Lower leg skin (tissue), 3 donors: ENCODE measurements around the gene RHOF.
A peak's percentile ranks its signal among the peaks of the same experiment; 100 is the strongest.

ENCODE experiments used
- POLR2A ChIP-seq, 2 donors: fragments of 450-650 bp; IDR thresholded peaks; one replicate each; pipeline ENCODE4 v1.6.1; 2016 to 2017; ENCODE audit warnings: antibody characterized with exemption in 2 of 2, mild to moderate bottlenecking in 1 of 2, moderate library complexity in 1 of 2
- TF ChIP-seq, protein P1 (sequence below), 3 donors: fragments of 450-650 bp; IDR thresholded peaks; one replicate each; pipeline ENCODE4 v1.5.1; 2016; ENCODE audit warnings: antibody characterized with exemption in 3 of 3, mild to moderate bottlenecking in 3 of 3, moderate library complexity in 2 of 3

DNA sequence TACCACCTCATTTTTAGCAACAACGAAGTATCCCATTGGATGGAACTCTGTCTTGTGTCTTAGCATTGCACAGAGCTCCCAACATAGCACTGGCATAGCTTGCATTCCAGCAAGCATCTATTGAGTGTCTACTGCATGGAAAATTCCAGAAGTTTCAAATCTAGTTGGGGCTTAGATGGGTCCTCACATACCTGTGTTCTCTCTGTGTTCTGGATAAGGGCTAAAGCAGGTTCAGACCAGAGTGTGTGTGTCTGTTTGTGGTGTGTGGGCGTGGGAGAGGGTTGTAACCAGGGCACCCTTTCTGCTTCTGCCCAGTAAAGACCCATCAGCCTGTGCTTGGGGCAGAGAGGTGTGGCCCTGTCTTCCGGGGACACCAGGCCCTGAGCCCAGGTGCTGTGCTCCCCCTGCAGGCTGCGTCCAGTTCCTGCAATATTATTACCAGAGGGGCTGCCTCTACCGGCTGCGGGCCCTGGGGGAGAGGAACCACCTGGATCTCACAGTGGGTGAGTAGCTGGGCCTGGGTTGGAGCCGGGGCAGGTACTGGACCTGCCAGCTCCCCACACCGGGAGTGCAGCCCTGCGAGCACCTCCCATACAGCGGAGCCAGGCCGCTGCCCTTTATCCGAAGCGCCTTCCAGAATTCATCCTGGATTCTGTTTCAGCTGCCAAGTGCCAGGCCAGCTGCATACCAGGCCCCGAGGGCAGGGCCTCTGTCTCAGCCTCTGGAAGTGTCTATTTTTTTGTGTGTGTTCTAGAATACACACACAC lies 20.3 kb downstream of the RHOF start:
- TF ChIP-seq, protein P1, sequence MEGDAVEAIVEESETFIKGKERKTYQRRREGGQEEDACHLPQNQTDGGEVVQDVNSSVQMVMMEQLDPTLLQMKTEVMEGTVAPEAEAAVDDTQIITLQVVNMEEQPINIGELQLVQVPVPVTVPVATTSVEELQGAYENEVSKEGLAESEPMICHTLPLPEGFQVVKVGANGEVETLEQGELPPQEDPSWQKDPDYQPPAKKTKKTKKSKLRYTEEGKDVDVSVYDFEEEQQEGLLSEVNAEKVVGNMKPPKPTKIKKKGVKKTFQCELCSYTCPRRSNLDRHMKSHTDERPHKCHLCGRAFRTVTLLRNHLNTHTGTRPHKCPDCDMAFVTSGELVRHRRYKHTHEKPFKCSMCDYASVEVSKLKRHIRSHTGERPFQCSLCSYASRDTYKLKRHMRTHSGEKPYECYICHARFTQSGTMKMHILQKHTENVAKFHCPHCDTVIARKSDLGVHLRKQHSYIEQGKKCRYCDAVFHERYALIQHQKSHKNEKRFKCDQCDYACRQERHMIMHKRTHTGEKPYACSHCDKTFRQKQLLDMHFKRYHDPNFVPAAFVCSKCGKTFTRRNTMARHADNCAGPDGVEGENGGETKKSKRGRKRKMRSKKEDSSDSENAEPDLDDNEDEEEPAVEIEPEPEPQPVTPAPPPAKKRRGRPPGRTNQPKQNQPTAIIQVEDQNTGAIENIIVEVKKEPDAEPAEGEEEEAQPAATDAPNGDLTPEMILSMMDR (IDR thresholded peaks at IDR 0.05): peak in 1 of 3 donors; percentile 26
- TF ChIP-seq POLR2A (IDR thresholded peaks at IDR 0.05): no peak
